Vagina (tissue), 2 donors: ENCODE measurements around the gene NUAK1. TPM values are rescaled to one million over a fixed set of nuclear protein-coding genes. Genes with fewer than 3 reads are reported as not detected.
A peak's percentile ranks its signal among the peaks of the same experiment; 100 is the strongest.

Experiments
- DNase-seq, 2 donors: peaks; one replicate each; pipeline ENCODE4 v3.0.0-alpha.2; 2017; ENCODE audit errors: extremely low spot score in 2 of 2
- H3K27ac ChIP-seq: fragments of 200-600 bp; sonication (generic); one replicate; pipeline ENCODE4 v1.5.1; 2019
- H3K27me3 ChIP-seq: fragments of 200-600 bp; sonication (generic); one replicate; pipeline ENCODE4 v1.5.1; 2019
- H3K36me3 ChIP-seq, 2 donors: fragments of 200-600 bp; sonication (generic); one replicate each; pipeline ENCODE4 v1.5.1; 2017 to 2019
- H3K4me1 ChIP-seq: fragments of 200-600 bp; sonication (generic); one replicate; pipeline ENCODE4 v1.5.1; 2019
- H3K4me3 ChIP-seq, 2 donors: fragments of 200-600 bp; sonication (generic); 1 replicate in 1 of 2; 2 replicates in 1 of 2; pipeline ENCODE4 v1.5.1; 2016 to 2019
- H3K9me3 ChIP-seq: fragments of 200-600 bp; sonication (generic); one replicate; pipeline ENCODE4 v1.5.1; 2019
- POLR2A ChIP-seq, 2 donors: fragments of 450-650 bp; IDR thresholded peaks; one replicate each; pipeline ENCODE4 v1.6.1; 2017; ENCODE audit warnings: antibody characterized with exemption in 2 of 2, mild to moderate bottlenecking in 2 of 2, moderate library complexity in 2 of 2
- POLR2AphosphoS5 ChIP-seq, 2 donors: sonication (generic); formaldehyde crosslinking; IDR thresholded peaks; one replicate each; pipeline ENCODE4 v1.9.0; 2017; ENCODE audit warnings: antibody characterized with exemption in 2 of 2, mild to moderate bottlenecking in 2 of 2, low read depth in 1 of 2; ENCODE audit not compliant: insufficient read depth in 1 of 2
- intact Hi-C: fragments of 100-400 bp; cut with DNase I; formaldehyde crosslinking; loops from one replicate; pipeline ENCODE4 v1.15.1; 2023
- total RNA-seq: library from RNA; depleted of rRNA; stranded (reverse); fragments of >200 nt; gene quantifications from one replicate; pipeline ENCODE4 v1.2.3, GENCODE V29; 2016
- TF ChIP-seq, protein P1 (sequence below), 3 experiments: fragments of 450-650 bp in 2 of 3; fragments of 200-600 bp in 1 of 3; sonication (generic) in 1 of 3; IDR thresholded peaks; one replicate each; pipeline ENCODE4 v1.5.1; 2017 to 2019; ENCODE audit warnings: antibody characterized with exemption in 3 of 3, mild to moderate bottlenecking in 2 of 3, moderate library complexity in 2 of 3

Gene NUAK1
- total RNA-seq, 1 donor from 2014 or later, result 22.8 TPM

DNA sequence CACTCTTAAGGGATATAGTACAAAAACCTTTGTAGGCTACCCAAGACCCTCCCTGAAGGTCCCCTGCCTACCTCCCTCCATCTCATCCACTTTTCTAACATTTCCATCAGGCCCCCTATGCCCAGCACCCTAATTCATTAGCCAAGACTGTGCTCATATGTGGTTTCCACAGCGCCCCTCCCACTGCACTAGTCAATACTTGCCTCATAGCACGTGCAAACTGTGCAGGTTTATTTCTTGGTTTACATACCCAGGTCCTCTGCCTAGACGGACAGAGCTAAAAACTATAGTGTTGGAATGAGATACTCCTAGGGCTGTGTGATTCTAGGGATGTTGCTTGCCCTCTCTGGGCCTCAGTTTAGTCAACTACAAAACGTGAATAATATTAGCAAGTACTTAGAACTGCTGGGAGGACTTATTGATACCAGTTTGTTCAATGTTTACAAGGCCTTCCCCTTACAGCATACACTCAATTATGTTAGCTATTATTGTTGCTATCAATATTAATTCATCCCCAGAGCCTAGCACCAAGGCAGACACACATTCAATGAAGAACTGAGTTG, 50.4 kb downstream of the NUAK1 start:
- no peak for DNase-seq
- peak overlapping the region; percentile 86 for H3K27ac ChIP-seq
- TF ChIP-seq, protein P1, sequence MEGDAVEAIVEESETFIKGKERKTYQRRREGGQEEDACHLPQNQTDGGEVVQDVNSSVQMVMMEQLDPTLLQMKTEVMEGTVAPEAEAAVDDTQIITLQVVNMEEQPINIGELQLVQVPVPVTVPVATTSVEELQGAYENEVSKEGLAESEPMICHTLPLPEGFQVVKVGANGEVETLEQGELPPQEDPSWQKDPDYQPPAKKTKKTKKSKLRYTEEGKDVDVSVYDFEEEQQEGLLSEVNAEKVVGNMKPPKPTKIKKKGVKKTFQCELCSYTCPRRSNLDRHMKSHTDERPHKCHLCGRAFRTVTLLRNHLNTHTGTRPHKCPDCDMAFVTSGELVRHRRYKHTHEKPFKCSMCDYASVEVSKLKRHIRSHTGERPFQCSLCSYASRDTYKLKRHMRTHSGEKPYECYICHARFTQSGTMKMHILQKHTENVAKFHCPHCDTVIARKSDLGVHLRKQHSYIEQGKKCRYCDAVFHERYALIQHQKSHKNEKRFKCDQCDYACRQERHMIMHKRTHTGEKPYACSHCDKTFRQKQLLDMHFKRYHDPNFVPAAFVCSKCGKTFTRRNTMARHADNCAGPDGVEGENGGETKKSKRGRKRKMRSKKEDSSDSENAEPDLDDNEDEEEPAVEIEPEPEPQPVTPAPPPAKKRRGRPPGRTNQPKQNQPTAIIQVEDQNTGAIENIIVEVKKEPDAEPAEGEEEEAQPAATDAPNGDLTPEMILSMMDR (IDR thresholded peaks at IDR 0.05), result no peak
- no peak for TF ChIP-seq POLR2AphosphoS5 (IDR thresholded peaks at IDR 0.05; ENCODE audit: insufficient read depth in 1 of 2, low read depth in 1 of 2)
- no peak for TF ChIP-seq POLR2A (IDR thresholded peaks at IDR 0.05)
- no peak overlapping the region for H3K4me3 ChIP-seq
- H3K36me3 ChIP-seq, result peaks cover 0 to 5% of the 10 kb centered on the region in 2 donors
- no peaks in the 10 kb centered on the region for H3K27me3 ChIP-seq
- intact Hi-C loops, result no loop called here
- H3K9me3 ChIP-seq, result no peaks in the 10 kb centered on the region
- peaks cover 65% of the 10 kb centered on the region for H3K4me1 ChIP-seq

DNA sequence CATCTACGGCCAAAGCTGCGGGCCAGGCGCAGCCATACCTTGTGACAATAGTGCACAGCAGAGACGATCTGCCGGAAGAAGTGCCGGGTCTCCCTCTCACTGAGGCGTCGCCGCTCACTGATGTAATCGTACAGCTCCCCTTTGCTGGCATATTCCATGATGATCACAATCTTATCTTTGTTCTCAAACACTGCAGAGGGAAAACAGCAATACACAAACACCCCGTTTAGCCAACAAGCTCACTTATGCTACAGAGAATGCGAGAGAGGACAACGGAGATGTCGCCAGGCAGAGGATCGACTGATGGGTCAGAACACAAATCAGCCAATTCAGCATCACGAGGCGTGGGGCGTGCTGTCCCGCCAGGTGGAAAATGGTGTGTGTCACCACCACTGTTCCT, 52.1 kb downstream of the NUAK1 start:
- no peaks in the 10 kb centered on the region for H3K27me3 ChIP-seq
- H3K36me3 ChIP-seq, result peaks cover 0 to 5% of the 10 kb centered on the region in 2 donors
- H3K9me3 ChIP-seq, result no peaks in the 10 kb centered on the region
- no peak overlapping the region for H3K4me3 ChIP-seq
- no peak for DNase-seq
- intact Hi-C loops, result no loop called here
- H3K4me1 ChIP-seq, result peaks cover 53% of the 10 kb centered on the region
- H3K27ac ChIP-seq, result no peak overlapping the region
- TF ChIP-seq POLR2A (IDR thresholded peaks at IDR 0.05) (no peak), POLR2AphosphoS5 (IDR thresholded peaks at IDR 0.05; ENCODE audit: insufficient read depth in 1 of 2, low read depth in 1 of 2) (no peak)
- TF ChIP-seq, protein P1 (IDR thresholded peaks at IDR 0.05), result no peak

DNA sequence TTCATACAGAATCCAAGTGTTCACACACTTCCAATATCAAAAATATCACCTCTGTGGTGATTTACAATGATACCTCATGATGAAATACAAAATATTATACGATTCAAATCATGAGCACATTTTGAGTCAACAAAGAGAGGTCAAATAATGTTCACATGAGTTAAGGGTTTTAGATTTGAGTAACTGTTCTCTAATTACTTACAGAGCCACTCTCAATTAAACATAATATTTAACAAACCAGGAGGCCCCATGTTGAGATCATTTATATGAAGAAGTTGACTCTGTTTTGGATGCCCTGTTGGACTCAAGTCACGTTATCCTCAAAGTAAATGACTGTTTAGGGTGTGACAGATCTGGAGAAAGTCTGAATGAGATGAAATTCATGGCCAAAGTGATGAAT, 53.5 kb downstream of the NUAK1 start:
- H3K27ac ChIP-seq, result no peak overlapping the region
- no peak for DNase-seq
- H3K27me3 ChIP-seq, result no peaks in the 10 kb centered on the region
- H3K36me3 ChIP-seq, result peaks cover 0 to 5% of the 10 kb centered on the region in 2 donors
- TF ChIP-seq POLR2A (IDR thresholded peaks at IDR 0.05), result no peak
- no peak for TF ChIP-seq POLR2AphosphoS5 (IDR thresholded peaks at IDR 0.05; ENCODE audit: insufficient read depth in 1 of 2, low read depth in 1 of 2)
- TF ChIP-seq, protein P1 (IDR thresholded peaks at IDR 0.05), result no peak
- intact Hi-C loops, result no loop called here
- no peaks in the 10 kb centered on the region for H3K9me3 ChIP-seq
- peaks cover 46% of the 10 kb centered on the region for H3K4me1 ChIP-seq
- no peak overlapping the region for H3K4me3 ChIP-seq

DNA sequence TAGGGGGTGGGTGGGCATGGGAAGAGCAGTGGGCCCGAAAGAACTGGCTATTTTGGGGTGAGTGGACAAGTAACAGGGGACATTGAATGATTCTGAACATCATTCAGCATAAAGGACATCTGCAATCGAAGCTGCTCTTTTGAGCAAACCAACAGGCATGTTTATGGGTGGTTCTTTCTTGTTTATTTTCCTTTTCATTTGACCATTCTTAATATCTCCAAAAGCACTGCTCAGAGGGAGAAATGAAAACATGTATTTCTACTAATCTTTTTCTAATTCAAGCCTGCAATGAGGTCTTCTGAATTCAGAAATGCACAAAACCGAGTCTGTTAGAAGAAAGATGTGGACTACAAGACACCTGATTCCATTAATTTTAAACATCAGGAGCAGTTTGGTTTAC, 54.0 kb downstream of the NUAK1 start:
- no peak overlapping the region for H3K27ac ChIP-seq
- TF ChIP-seq POLR2A (IDR thresholded peaks at IDR 0.05), result no peak
- TF ChIP-seq, protein P1 (IDR thresholded peaks at IDR 0.05), result no peak
- TF ChIP-seq POLR2AphosphoS5 (IDR thresholded peaks at IDR 0.05; ENCODE audit: insufficient read depth in 1 of 2, low read depth in 1 of 2), result no peak
- peaks cover 46% of the 10 kb centered on the region for H3K4me1 ChIP-seq
- no peak for DNase-seq
- intact Hi-C loops, result no loop called here
- H3K36me3 ChIP-seq, result peaks cover 0 to 5% of the 10 kb centered on the region in 2 donors
- no peak overlapping the region for H3K4me3 ChIP-seq
- no peaks in the 10 kb centered on the region for H3K9me3 ChIP-seq
- H3K27me3 ChIP-seq, result no peaks in the 10 kb centered on the region

DNA sequence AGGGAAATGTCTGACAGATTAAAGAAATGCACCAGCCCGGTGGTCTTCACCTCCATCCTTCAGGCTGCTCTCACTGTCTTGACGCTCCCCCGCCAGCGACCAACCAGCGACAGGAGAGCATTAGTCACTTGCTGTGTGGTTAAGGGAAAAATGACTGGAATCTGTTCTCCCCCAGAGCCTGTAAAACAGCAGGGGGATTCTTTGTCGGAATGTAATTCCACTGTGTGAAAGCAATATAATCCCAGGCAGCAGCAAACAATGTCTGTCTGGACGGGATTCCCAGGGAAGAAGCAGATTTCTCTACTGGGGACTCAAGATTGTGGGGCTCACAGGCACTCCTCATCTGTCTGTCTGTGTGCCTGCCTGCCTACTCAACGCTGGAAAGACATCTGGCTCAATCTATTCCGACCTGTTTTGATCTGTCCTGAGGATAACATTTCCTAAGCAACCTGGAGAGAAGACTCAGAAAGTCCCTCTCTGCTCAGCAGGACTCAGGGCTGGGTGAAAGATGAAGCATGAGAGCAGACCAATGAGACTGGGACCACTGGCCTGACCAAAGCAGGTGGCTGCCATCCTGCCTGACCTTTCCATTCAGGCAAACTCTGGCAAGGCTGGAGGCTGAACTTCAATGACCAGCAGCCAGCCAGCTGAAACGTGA, 54.6 kb downstream of the NUAK1 start:
- Histone ChIP-seq H3K4me1 (peaks cover 46% of the 10 kb centered on the region), H3K4me3 (no peak overlapping the region), H3K27me3 (no peaks in the 10 kb centered on the region), H3K36me3 (peaks cover 0 to 5% of the 10 kb centered on the region in 2 donors), H3K9me3 (no peaks in the 10 kb centered on the region), H3K27ac (peak overlapping the region; percentile 33)
- TF ChIP-seq POLR2A (IDR thresholded peaks at IDR 0.05) (no peak), POLR2AphosphoS5 (IDR thresholded peaks at IDR 0.05; ENCODE audit: insufficient read depth in 1 of 2, low read depth in 1 of 2) (no peak)
- TF ChIP-seq, protein P1 (IDR thresholded peaks at IDR 0.05), result no peak
- intact Hi-C loops, result no loop called here
- DNase-seq, result no peak
